Measurements from ENCODE around the gene TMEM191C.
"Not testable (repeated sequence)": the region's sequence is repeated elsewhere in the genome, so short reads cannot be mapped to it uniquely, and the experiment has no call there.

DNA sequence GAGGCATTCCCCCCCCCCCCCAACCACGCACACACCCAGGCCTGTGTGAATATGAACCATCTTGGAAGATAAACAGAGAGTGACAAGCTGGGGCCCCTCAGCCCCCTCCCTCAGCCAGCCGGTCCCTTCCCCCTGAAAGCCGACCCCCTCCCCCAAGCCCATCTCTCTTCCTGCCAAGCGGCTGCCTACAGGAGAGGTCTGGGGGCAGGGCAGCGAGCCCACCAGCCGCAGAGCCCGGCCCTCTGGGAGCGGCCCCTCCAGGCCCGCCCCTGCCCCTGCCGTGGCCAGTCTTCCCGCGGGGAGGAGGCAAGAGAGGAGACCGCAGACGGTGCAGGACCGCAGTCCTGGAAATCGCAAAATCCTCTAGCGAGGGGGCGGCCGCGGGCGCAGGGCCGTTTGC is 49.3 kb downstream of the TMEM191C start:
- TF ChIP-seq, protein P1, sequence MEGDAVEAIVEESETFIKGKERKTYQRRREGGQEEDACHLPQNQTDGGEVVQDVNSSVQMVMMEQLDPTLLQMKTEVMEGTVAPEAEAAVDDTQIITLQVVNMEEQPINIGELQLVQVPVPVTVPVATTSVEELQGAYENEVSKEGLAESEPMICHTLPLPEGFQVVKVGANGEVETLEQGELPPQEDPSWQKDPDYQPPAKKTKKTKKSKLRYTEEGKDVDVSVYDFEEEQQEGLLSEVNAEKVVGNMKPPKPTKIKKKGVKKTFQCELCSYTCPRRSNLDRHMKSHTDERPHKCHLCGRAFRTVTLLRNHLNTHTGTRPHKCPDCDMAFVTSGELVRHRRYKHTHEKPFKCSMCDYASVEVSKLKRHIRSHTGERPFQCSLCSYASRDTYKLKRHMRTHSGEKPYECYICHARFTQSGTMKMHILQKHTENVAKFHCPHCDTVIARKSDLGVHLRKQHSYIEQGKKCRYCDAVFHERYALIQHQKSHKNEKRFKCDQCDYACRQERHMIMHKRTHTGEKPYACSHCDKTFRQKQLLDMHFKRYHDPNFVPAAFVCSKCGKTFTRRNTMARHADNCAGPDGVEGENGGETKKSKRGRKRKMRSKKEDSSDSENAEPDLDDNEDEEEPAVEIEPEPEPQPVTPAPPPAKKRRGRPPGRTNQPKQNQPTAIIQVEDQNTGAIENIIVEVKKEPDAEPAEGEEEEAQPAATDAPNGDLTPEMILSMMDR (IDR thresholded peaks at IDR 0.05): not testable (repeated sequence)
- not testable (repeated sequence) for TF ChIP-seq EZH2 (IDR thresholded peaks at IDR 0.05; ENCODE audit: borderline replicate concordance, insufficient read depth, low read depth, low read length, poor library complexity, severe bottlenecking)

Data from B cell (primary cell).